Thyroid gland (tissue), 4 donors: ENCODE measurements around the gene WRAP73. TPM values are rescaled to one million over a fixed set of nuclear protein-coding genes. Genes with fewer than 3 reads are reported as not detected.

Experiments
- DNase-seq, 2 donors: peaks; one replicate each; pipeline ENCODE4 v3.0.0-alpha.2; 2019
- H3K27ac ChIP-seq, 3 donors: fragments of 200-600 bp; sonication (generic); 1 replicate in 2 of 3; 2 replicates in 1 of 3; pipeline ENCODE4 v1.5.1; 2016 to 2019; ENCODE audit warnings: mild to moderate bottlenecking in 1 of 3, moderate library complexity in 1 of 3
- H3K27me3 ChIP-seq: fragments of 200-600 bp; sonication (generic); one replicate; pipeline ENCODE4 v1.5.1; 2019
- H3K36me3 ChIP-seq, 2 donors: fragments of 200-600 bp; sonication (generic); one replicate each; pipeline ENCODE4 v1.5.1; 2016 to 2019
- H3K4me1 ChIP-seq, 2 donors: fragments of 200-600 bp; sonication (generic); one replicate each; pipeline ENCODE4 v1.5.1; 2017 to 2019
- H3K4me3 ChIP-seq, 3 donors: fragments of 200-600 bp; sonication (generic); replicated peaks in 1 of 3; 1 replicate in 2 of 3; 2 replicates in 1 of 3; pipeline ENCODE4 v1.5.1; 2016; ENCODE audit warnings: mild to moderate bottlenecking in 1 of 3
- H3K9me3 ChIP-seq: fragments of 200-600 bp; sonication (generic); one replicate; pipeline ENCODE4 v1.5.1; 2017
- POLR2A ChIP-seq, 2 donors: fragments of 450-650 bp; IDR thresholded peaks; one replicate each; pipeline ENCODE4 v1.6.1; 2017; ENCODE audit warnings: antibody characterized with exemption in 2 of 2, mild to moderate bottlenecking in 2 of 2, moderate library complexity in 1 of 2
- WGBS, 2 donors: methylation state at CpG; one replicate each; pipeline ENCODE4 v1.1.5; 2017; 5-methylcytosine and 5-hydroxymethylcytosine counted together
- intact Hi-C: fragments of 100-400 bp; cut with DNase I; formaldehyde crosslinking; loops from one replicate; pipeline ENCODE4 v1.15.1; 2023
- total RNA-seq, 4 donors: library from RNA; depleted of rRNA; stranded (reverse); fragments of >200 nt; gene quantifications; one replicate each; pipeline ENCODE4 v1.2.3, GENCODE V29; 2016
- TF ChIP-seq, protein P1 (sequence below), 6 experiments: fragments of 200-600 bp in 3 of 6; fragments of 450-650 bp in 3 of 6; sonication (generic) in 3 of 6; IDR thresholded peaks; one replicate each; pipeline ENCODE4 v1.5.1; 2016 to 2019; ENCODE audit warnings: antibody characterized with exemption in 6 of 6, mild to moderate bottlenecking in 2 of 6, inconsistent platforms in 1 of 6, moderate library complexity in 1 of 6

WRAP73 gene
- total RNA-seq, 4 donors from 2014 or later, result 18.5 to 44.0 (median 21.0) TPM

DNA sequence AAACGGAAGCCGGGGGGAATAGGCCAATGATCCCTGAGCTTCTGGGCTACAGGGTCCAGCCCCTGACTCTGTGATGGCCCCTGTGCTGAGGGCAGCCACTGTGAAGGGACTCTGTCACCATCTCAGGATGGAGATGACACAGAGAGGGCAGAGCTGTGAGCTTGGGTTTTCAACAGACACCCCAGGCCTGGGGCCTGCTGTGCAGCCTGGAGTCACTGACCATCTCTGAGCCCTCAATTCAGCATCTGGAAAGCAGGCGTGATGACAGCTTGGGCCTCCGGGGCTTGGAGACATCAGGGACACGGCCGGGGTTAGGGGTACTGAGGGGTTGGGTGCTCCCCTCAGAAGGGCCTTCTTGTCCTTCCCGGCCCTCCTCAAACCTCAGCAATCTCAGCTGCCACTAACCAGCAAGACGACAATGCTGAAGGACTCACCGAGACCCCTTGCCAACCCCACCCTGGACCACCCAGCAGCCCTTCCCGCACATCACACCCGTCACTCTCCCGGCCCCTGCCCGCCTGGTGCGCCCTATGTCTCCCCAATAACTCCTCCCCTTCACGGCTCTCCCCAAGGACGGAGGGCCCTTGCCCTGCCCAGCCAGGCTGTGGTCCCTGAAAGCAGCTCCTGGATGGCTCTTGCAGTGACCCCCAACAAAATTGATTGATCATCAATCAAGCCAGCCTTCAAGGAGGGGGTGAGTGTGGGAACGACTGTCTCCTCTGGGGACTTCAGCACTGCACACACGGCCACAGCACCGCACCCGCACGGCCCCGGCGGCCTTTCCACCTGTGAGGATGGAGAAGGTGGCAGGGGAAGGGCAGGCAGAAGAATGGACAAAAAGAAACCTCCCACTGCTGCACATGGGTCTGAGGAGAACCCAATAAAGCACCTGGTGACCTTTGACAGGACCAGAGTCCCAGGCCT is 42.9 kb downstream of the WRAP73 start:
- no peak for TF ChIP-seq POLR2A (IDR thresholded peaks at IDR 0.05)
- H3K4me3 ChIP-seq, result no peak overlapping the region
- WGBS, 2 donors, result 91% methylated on average over 18 to 20 of the region's 23 CpGs
- H3K4me1 ChIP-seq, result peaks cover 10 to 19% of the 10 kb centered on the region in 2 donors
- H3K9me3 ChIP-seq, result no peaks in the 10 kb centered on the region
- H3K27ac ChIP-seq, result no peak overlapping the region
- no peaks in the 10 kb centered on the region for H3K36me3 ChIP-seq
- no peaks in the 10 kb centered on the region for H3K27me3 ChIP-seq
- DNase-seq, result no peak
- intact Hi-C loops, result no loop called here

DNA sequence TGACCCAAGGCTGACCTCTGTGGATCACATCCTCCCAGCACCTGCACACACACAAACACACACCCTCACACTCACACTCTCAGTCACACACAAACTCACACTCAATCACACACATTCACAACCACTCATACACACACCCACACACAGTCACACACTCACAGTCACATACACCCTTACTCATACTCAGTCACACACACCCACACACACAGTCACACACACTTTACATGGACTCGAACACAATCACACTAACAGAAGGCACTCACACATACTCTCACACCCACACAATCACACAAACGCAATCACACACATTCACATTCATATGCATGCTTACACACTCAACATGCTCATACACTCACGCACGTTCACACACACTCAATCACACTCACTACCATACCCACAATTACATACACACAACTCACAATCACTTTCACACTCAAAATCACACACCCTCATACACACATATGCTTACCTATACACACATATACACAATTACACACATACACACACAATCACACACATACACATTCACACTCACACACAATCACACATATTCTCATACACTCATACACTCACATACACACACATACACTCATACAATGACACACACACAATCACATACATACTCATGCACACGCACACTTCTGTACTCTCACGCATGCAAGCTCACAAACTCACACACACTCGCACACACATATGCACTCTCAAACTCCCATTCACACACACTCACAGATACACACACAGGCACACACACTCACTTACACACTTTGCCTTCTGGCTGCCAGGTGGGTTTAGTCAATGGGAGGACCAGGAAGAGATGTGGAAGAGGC is 44.7 kb downstream of the WRAP73 start:
- TF ChIP-seq POLR2A (IDR thresholded peaks at IDR 0.05), result no peak
- TF ChIP-seq, protein P1, sequence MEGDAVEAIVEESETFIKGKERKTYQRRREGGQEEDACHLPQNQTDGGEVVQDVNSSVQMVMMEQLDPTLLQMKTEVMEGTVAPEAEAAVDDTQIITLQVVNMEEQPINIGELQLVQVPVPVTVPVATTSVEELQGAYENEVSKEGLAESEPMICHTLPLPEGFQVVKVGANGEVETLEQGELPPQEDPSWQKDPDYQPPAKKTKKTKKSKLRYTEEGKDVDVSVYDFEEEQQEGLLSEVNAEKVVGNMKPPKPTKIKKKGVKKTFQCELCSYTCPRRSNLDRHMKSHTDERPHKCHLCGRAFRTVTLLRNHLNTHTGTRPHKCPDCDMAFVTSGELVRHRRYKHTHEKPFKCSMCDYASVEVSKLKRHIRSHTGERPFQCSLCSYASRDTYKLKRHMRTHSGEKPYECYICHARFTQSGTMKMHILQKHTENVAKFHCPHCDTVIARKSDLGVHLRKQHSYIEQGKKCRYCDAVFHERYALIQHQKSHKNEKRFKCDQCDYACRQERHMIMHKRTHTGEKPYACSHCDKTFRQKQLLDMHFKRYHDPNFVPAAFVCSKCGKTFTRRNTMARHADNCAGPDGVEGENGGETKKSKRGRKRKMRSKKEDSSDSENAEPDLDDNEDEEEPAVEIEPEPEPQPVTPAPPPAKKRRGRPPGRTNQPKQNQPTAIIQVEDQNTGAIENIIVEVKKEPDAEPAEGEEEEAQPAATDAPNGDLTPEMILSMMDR (IDR thresholded peaks at IDR 0.05), result no peak
- Histone ChIP-seq H3K9me3 (no peaks in the 10 kb centered on the region), H3K4me1 (peaks cover 0 to 3% of the 10 kb centered on the region in 2 donors), H3K27ac (no peak overlapping the region), H3K27me3 (no peaks in the 10 kb centered on the region), H3K36me3 (no peaks in the 10 kb centered on the region), H3K4me3 (no peak overlapping the region)
- WGBS, 2 donors, result 98% methylated on average over 7 of the region's 7 CpGs
- no peak for DNase-seq
- intact Hi-C loops, result no loop called here

DNA sequence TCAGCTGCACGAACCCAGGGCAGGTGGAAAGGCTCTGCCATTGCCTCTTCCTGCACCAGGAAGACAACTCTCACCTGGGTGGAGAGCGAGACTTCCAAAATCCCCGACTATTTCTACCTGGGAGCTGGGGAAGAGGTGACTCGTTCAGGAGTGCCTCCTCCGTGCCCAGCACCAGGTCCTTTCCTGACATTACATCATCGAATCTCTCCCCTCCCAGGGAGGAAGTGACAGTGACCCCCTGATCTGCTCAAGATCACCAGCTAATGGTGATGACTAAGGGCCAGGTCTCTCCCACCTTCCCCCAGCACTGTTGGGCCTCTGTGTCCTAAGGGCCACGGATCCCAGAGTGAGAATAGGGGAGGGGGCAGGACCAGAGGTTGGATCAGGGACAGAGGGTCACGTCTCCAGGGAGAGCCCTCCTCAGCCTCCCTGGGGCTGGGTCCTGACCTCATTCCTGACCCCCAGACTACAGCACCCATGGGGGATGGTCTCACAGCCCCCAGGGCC is 45.4 kb downstream of the WRAP73 start:
- 94 to 97% methylated on average over 6 to 8 of the region's 8 CpGs for WGBS, 2 donors
- intact Hi-C loops, result no loop called here

DNA sequence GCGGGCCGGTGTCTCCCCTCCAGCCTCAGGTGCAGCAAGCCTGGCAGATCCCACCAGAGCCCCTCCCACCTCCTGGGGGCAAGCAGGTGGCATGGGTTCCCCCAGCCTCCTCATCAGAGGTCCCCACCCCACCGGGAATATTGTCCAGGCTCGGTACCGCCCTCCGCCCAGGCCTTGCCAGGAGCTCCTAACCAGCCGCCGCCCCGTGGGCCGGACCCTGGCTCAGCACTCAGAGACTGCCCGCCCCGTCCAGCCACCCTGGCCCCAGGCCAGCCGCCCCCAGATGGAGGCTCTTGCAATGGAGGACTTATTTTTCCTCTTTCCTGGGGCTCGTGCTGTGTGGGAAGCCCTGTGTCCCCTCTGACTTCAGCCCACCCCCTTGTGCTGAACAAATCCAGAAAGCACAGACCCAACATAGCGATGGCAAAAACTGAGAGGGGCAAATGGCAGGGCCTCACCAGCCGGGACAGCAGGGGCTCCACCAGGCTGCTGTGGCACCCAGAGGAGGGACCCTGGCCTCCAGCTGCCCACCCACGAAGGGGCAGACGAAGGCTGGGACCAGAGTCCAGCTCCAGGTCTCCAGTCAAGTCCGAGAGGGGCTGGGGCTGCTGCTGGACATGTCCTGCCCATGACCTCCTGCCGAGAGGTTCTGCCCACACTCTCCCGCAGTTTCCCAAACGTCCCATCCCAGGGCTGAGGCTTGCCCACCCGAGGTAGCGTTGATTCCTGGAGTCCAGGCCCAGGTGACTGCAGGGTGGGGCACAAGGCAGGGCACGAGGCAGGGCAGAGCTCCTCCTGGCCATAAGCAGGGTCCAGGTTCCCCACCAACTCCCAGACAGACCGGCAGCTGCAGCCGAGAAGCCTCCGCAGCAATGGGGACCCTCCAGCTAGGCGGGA is 46.1 kb downstream of the WRAP73 start:
- intact Hi-C loops, result no loop called here
- 74 to 92% methylated on average over 14 to 27 of the region's 29 CpGs for WGBS, 2 donors
- no peak overlapping the region for H3K4me3 ChIP-seq
- no peak overlapping the region for H3K27ac ChIP-seq
- H3K9me3 ChIP-seq, result no peaks in the 10 kb centered on the region
- no peaks in the 10 kb centered on the region for H3K36me3 ChIP-seq
- TF ChIP-seq, protein P1 (IDR thresholded peaks at IDR 0.05), result no peak
- TF ChIP-seq POLR2A (IDR thresholded peaks at IDR 0.05), result no peak
- peaks cover 2 to 4% of the 10 kb centered on the region in 2 donors for H3K4me1 ChIP-seq
- no peak for DNase-seq
- no peaks in the 10 kb centered on the region for H3K27me3 ChIP-seq

More for the DNA sequence above, 45.4 kb downstream of the WRAP73 start:
- Histone ChIP-seq H3K27me3 (no peaks in the 10 kb centered on the region), H3K9me3 (no peaks in the 10 kb centered on the region), H3K36me3 (no peaks in the 10 kb centered on the region), H3K4me3 (no peak overlapping the region), H3K27ac (no peak overlapping the region), H3K4me1 (no peaks in the 10 kb centered on the region)
- no peak for DNase-seq
- TF ChIP-seq, protein P1 (IDR thresholded peaks at IDR 0.05), result no peak
- no peak for TF ChIP-seq POLR2A (IDR thresholded peaks at IDR 0.05)

DNA sequence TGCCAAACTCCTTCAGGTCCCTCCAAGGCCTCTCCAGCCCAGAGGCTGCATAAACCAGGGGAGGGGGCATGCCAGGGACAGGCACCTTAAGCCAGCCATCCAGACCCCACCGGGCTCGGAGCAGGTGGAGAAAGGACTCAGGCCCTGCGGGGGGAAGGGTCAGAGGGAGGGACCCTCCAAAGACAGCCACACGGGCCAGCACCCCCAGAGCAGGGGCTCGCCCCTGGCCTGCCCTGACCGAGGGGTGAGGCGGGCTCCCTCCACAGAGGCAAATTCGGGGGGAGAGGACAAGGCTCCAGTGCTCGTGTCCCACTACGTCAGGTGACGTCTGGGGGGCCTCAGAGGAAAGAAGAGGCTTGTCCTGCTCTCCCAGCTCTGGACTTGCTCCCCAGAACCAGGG is 46.7 kb downstream of the WRAP73 start:
- H3K27ac ChIP-seq, result no peak overlapping the region
- intact Hi-C loops, result no loop called here
- no peak overlapping the region for H3K4me3 ChIP-seq
- DNase-seq, result no peak
- H3K36me3 ChIP-seq, result no peaks in the 10 kb centered on the region
- H3K9me3 ChIP-seq, result no peaks in the 10 kb centered on the region
- WGBS, 2 donors, result 91 to 92% methylated on average over 11 of the region's 11 CpGs
- H3K27me3 ChIP-seq, result no peaks in the 10 kb centered on the region
- peaks cover 9 to 11% of the 10 kb centered on the region in 2 donors for H3K4me1 ChIP-seq
- TF ChIP-seq POLR2A (IDR thresholded peaks at IDR 0.05), result no peak
- TF ChIP-seq, protein P1 (IDR thresholded peaks at IDR 0.05), result no peak
